Gastroesophageal sphincter (tissue), 4 donors: Measurements from ENCODE around the gene RXRG. TPM values are rescaled to one million over a fixed set of nuclear protein-coding genes. Genes with fewer than 3 reads are reported as not detected.

Source experiments
- ATAC-seq: fragments of 150-250 bp; one replicate; pipeline ENCODE4 v1.9.1; 2016; ENCODE audit warnings: mild to moderate bottlenecking, moderate library complexity
- H3K27ac ChIP-seq, 4 donors: fragments of 200-600 bp; sonication (generic) in 3 of 4; 1 replicate in 3 of 4; 2 replicates in 1 of 4; pipeline ENCODE4 v1.5.1; 2016 to 2019
- H3K27me3 ChIP-seq: fragments of 200-600 bp; sonication (generic); one replicate; pipeline ENCODE4 v1.5.1; 2019
- H3K36me3 ChIP-seq, 2 donors: fragments of 200-600 bp; sonication (generic); one replicate each; pipeline ENCODE4 v1.5.1; 2019; ENCODE audit warnings: control low read depth in 1 of 2
- H3K4me1 ChIP-seq, 3 donors: fragments of 200-600 bp; sonication (generic); 1 replicate in 2 of 3; 2 replicates in 1 of 3; pipeline ENCODE4 v1.5.1; 2016 to 2019; ENCODE audit warnings: control low read depth in 2 of 3
- H3K4me3 ChIP-seq, 2 donors: fragments of 200-600 bp; sonication (generic); one replicate each; pipeline ENCODE4 v1.5.1; 2019; ENCODE audit warnings: mild to moderate bottlenecking in 1 of 2, moderate library complexity in 1 of 2
- H3K9me3 ChIP-seq, 3 donors: fragments of 200-600 bp; sonication (generic); one replicate each; pipeline ENCODE4 v1.5.1; 2017 to 2019; ENCODE audit warnings: control low read depth in 2 of 3
- CTCF ChIP-seq, 4 experiments: fragments of 200-600 bp in 2 of 4; fragments of 450-650 bp in 2 of 4; sonication (generic) in 1 of 4; IDR thresholded peaks; one replicate each; pipeline ENCODE4 v1.5.1; 2017 to 2019; ENCODE audit warnings: antibody characterized with exemption in 4 of 4, mild to moderate bottlenecking in 2 of 4, moderate library complexity in 2 of 4
- EP300 ChIP-seq: sonication (generic); formaldehyde crosslinking; IDR thresholded peaks from one replicate; pipeline ENCODE4 v1.6.1; 2017; ENCODE audit warnings: antibody characterized with exemption, mild to moderate bottlenecking
- POLR2A ChIP-seq, 2 donors: fragments of 450-650 bp; IDR thresholded peaks; one replicate each; pipeline ENCODE4 v1.6.1; 2017; ENCODE audit warnings: antibody characterized with exemption in 2 of 2, mild to moderate bottlenecking in 2 of 2, moderate library complexity in 1 of 2
- POLR2AphosphoS5 ChIP-seq: sonication (generic); formaldehyde crosslinking; IDR thresholded peaks from one replicate; pipeline ENCODE4 v1.6.1; 2017; ENCODE audit warnings: antibody characterized with exemption
- WGBS, 2 donors: methylation state at CpG; one replicate each; pipeline ENCODE4 v1.1.5; 2018; ENCODE audit warnings: low coverage in 1 of 2; 5-methylcytosine and 5-hydroxymethylcytosine counted together
- total RNA-seq, 4 donors: library from RNA; depleted of rRNA; stranded (reverse); fragments of >200 nt; gene quantifications; one replicate each; pipeline ENCODE4 v1.1.0, GENCODE V29; 2016

Gene RXRG
- total RNA-seq = 1 to 10 TPM; 2.4 to 6.4 (median 2.7) TPM

- Histone ChIP-seq H3K4me3 (peak within 1 kb of the TSS; percentile 0 to 47), H3K27ac (peak within 1 kb of the TSS in 3 of 4 donors; percentile 24 to 53 (median 44)), H3K4me1 (peaks cover 0 to 21% (median 0%) of the 10 kb centered on the region in 3 donors), H3K36me3 (no peaks in the 10 kb centered on the region), H3K9me3 (no peaks in the 10 kb centered on the region), H3K27me3 (peaks cover 58% of the 10 kb centered on the region)
- WGBS, 2 donors = 0 to 9% methylated on average over 7 to 33 of the region's 33 CpGs
- no peak for TF ChIP-seq EP300
- peak; percentile 68 for ATAC-seq
These were observed at the start of gene RXRG for GRCh38 chr1:165444897-165445370. TSS of gene RXRG (minus strand) at chr1:165445126. CDS start at chr1:165444893, 233 bp downstream.

DNA sequence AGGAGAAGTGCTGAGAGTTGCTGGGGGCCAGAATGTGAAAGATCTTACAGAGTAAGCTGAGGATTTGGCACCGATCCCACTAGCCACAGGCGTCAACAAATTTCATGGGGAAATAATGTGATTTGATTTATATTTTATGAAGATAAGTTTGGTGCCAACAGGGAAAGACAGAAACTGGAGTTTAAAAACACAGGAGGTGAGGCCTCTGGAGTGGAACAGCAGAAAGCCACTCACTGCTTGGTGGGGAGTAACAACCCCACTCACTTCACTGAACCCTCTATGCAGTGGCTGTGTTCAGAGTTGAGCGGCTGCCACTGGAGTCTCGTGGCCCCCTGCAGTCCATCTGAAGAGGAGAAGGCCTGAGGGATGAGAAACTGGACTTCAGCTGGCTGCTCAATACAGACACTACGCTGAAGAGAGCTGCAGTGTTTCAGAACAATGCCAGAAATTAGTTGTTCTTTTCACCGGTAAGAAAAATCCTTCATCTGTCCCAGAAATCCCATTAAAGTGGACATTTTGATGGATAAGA is 48.0 kb upstream of the RXRG start:
- no peak for ATAC-seq
- Histone ChIP-seq H3K4me1 (no peaks in the 10 kb centered on the region), H3K27me3 (peaks cover 10% of the 10 kb centered on the region), H3K4me3 (no peak overlapping the region), H3K9me3 (no peaks in the 10 kb centered on the region), H3K36me3 (no peaks in the 10 kb centered on the region), H3K27ac (no peak overlapping the region)
- no peak for TF ChIP-seq POLR2AphosphoS5
- TF ChIP-seq POLR2A (IDR thresholded peaks at IDR 0.05) = no peak
- no peak for TF ChIP-seq EP300
- no peak for TF ChIP-seq CTCF (IDR thresholded peaks at IDR 0.05)
- 46 to 51% methylated on average over 2 to 6 of the region's 6 CpGs for WGBS, 2 donors

GRCh38 chr1:165490175-165490574 is 45.2 kb upstream of the RXRG start:
- H3K27ac ChIP-seq = no peak overlapping the region
- H3K36me3 ChIP-seq = no peaks in the 10 kb centered on the region
- WGBS, 2 donors = 37 to 70% methylated on average over 4 of the region's 5 CpGs
- H3K4me3 ChIP-seq = no peak overlapping the region
- H3K4me1 ChIP-seq = no peaks in the 10 kb centered on the region
- no peaks in the 10 kb centered on the region for H3K9me3 ChIP-seq
- ATAC-seq = no peak
- TF ChIP-seq POLR2A (IDR thresholded peaks at IDR 0.05) (no peak), POLR2AphosphoS5 (no peak), EP300 (no peak), CTCF (IDR thresholded peaks at IDR 0.05) (no peak)
- H3K27me3 ChIP-seq = peaks cover 11% of the 10 kb centered on the region

- WGBS, 2 donors = 44 to 50% methylated on average over 1 of the region's 1 CpG
- no peak overlapping the region for H3K4me3 ChIP-seq
- no peak overlapping the region for H3K27ac ChIP-seq
- no peak for ATAC-seq
- H3K36me3 ChIP-seq = no peaks in the 10 kb centered on the region
- peaks cover 11% of the 10 kb centered on the region for H3K27me3 ChIP-seq
- no peaks in the 10 kb centered on the region for H3K4me1 ChIP-seq
- no peaks in the 10 kb centered on the region for H3K9me3 ChIP-seq
- no peak for TF ChIP-seq POLR2A (IDR thresholded peaks at IDR 0.05)
- no peak for TF ChIP-seq CTCF (IDR thresholded peaks at IDR 0.05)
- TF ChIP-seq POLR2AphosphoS5 = no peak
- TF ChIP-seq EP300 = no peak
These were observed 43.0 kb upstream of the RXRG start for GRCh38 chr1:165487921-165488320.

DNA sequence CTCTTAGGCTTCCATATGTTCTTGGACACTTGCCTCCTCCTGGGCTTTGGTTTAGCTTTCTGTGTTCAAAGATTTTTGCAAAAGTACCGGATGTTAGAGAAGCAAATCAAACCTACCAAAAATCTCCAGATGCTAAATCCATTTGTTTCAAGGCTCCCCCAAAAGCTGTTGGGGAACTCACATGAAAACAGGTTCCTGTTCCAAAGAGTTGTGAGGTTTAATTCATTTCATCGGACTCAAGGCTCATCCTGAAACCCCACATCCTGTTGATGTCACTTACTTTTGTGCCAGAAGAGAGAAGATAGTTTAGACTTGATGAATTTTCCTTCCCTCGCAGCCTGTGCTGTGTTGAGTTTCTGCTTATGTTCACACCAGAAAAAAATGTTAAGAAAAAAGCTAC is 41.7 kb upstream of the RXRG start:
- Histone ChIP-seq H3K9me3 (no peaks in the 10 kb centered on the region), H3K36me3 (no peaks in the 10 kb centered on the region), H3K4me3 (no peak overlapping the region), H3K27me3 (peaks cover 11% of the 10 kb centered on the region), H3K4me1 (no peaks in the 10 kb centered on the region), H3K27ac (no peak overlapping the region)
- ATAC-seq = no peak
- WGBS, 2 donors = 22 to 23% methylated on average over 3 of the region's 3 CpGs
- TF ChIP-seq CTCF (IDR thresholded peaks at IDR 0.05) (no peak), POLR2AphosphoS5 (no peak), EP300 (no peak), POLR2A (IDR thresholded peaks at IDR 0.05) (no peak)
